ENCODE measurements around the gene RASEF. TPM values are rescaled to one million over a fixed set of nuclear protein-coding genes. Genes with fewer than 3 reads are reported as not detected.

Gene RASEF
- total and polyA plus RNA-seq, 2 of the 13 experiments (the other 11 are each of a cell fraction or from before 2014, with no cell fraction given): 0.07 TPM; not detected in 1

DNA sequence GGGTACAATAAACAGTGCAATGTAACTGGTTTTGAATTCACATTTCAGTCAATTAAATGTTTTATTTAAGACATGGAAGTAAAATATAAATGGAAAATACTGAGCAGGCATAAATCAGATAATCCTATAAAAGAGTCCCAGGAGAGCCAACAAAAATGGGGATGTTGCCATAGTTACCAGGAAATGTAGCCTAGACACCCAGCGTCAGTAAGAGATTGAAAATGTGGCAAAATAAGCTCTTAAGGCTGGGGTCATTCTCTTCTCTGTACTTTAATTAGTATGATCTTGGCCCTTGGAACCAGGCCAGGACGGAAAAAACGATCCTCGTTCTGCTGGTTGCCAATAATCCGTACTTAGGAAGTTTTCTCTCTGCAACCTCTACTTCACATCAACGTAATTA lies 18.9 kb upstream of the RASEF start:
- DNase-seq (ENCODE audit: low spot score) (no peak), FAIRE-seq (no peak), ATAC-seq (no peak)
- ChIA-PET CTCF (ENCODE audit: low intra/inter-chr PET ratio, low total read pairs) (no interaction called here), POLR2A (no interaction called here)
- intact Hi-C loops (cut with micrococcal nuclease; ENCODE audit: unreplicated experiment): no loop called here
- Histone ChIP-seq H4K20me1 (ENCODE audit: insufficient read depth, low read length) (no peaks in the 10 kb centered on the region), H3K9ac (ENCODE audit: insufficient read depth, low read depth, low read length) (no peak overlapping the region), H3K4me2 (ENCODE audit: low read depth, low read length) (no peak overlapping the region), H3K27me3 (ENCODE audit: control insufficient read depth in 1 of 2, insufficient read depth in 2 of 2, low read length in 2 of 2) (no peaks in the 10 kb centered on the region), H3K4me3 (replicated peaks in 1 of 3; ENCODE audit: insufficient read depth in 1 of 3, low read depth in 2 of 3, low read length in 3 of 3) (no peak overlapping the region), H3K27ac (ENCODE audit: extremely low read length, insufficient read depth, low read length) (no peak overlapping the region), H2AFZ (ENCODE audit: low read length) (no peak overlapping the region), H3K79me2 (ENCODE audit: insufficient read depth, low read length) (no peaks in the 10 kb centered on the region), H3K4me1 (ENCODE audit: insufficient read depth, low read length) (no peaks in the 10 kb centered on the region), H3K36me3 (replicated peaks in 1 of 2; ENCODE audit: control insufficient read depth in 1 of 2, insufficient read depth in 2 of 2, low read length in 2 of 2) (no peaks in the 10 kb centered on the region), H3K9me3 (ENCODE audit: low read length) (no peaks in the 10 kb centered on the region)
- BruUV-seq (replicated peaks): no TSS peak
- 10% methylated on average over 6 of the region's 6 CpGs for WGBS (ENCODE audit: low lambda C conversion rate)
- in situ Hi-C loops (cut with HindIII; ENCODE audit: extremely low pct_ligation_motif_present, low pct_unique_long_range_greater_than_20kb): no loop called here
- TF ChIP-seq FIP1L1 (IDR thresholded peaks at IDR 0.05; ENCODE audit: borderline replicate concordance, insufficient read depth, low read depth, low read length): no peak
- TF ChIP-seq STAT5B (CRISPR knock-in tag; IDR thresholded peaks at IDR 0.05): no peak
- TF ChIP-seq ZNF790 (CRISPR knock-in tag; IDR thresholded peaks at IDR 0.05; ENCODE audit: borderline replicate concordance): no peak
- no peak for TF ChIP-seq ZNF720 (CRISPR knock-in tag; IDR thresholded peaks at IDR 0.05)
- TF ChIP-seq SAFB2 (CRISPR knock-in tag; IDR thresholded peaks at IDR 0.05; ENCODE audit: borderline replicate concordance, low read depth): no peak
- TF ChIP-seq KLF15 (CRISPR knock-in tag; IDR thresholded peaks at IDR 0.05; ENCODE audit: borderline replicate concordance): no peak
- no peak for TF ChIP-seq RCOR2 (CRISPR knock-in tag; IDR thresholded peaks at IDR 0.05)
- TF ChIP-seq FUBP1 (CRISPR knock-in tag; IDR thresholded peaks at IDR 0.05; ENCODE audit: borderline replicate concordance): no peak

Data from HepG2 (cell line).